SK-N-MC (cell line): ENCODE data around the gene SBK2.

Source experiments
- DNase-seq: peaks from one replicate; pipeline ENCODE4 v3.0.0-alpha.2; 2011; ENCODE audit warnings: low read depth, low spot score
- H3K27ac ChIP-seq: fragments of 200-600 bp; sonication (generic); 2 replicates; pipeline ENCODE4 v1.5.1; 2016; ENCODE audit warnings: mixed run types
- H3K36me3 ChIP-seq: fragments of 200-600 bp; sonication (generic); 2 replicates; pipeline ENCODE4 v1.6.1; 2017; ENCODE audit warnings: antibody characterized with exemption, low read length, mixed read lengths; ENCODE audit not compliant: insufficient read depth
- H3K4me3 ChIP-seq: fragments of 200-600 bp; sonication (generic); 2 replicates; pipeline ENCODE4 v1.5.1; 2016
- H3K9ac ChIP-seq: fragments of 200-600 bp; sonication (generic); 2 replicates; pipeline ENCODE4 v1.8.0; 2017; ENCODE audit warnings: mixed run types, mixed read lengths; ENCODE audit not compliant: insufficient read length
- H3K9me3 ChIP-seq: fragments of 200-600 bp; sonication (generic); 2 replicates; pipeline ENCODE4 v1.6.1; 2017; ENCODE audit warnings: low read depth, mild to moderate bottlenecking, antibody characterized with exemption, low read length, moderate library complexity, mixed read lengths
- EZH2 ChIP-seq: fragments of 200-600 bp; sonication (generic); IDR thresholded peaks from one replicate; pipeline ENCODE4 v1.6.1; 2017; ENCODE audit warnings: antibody characterized with exemption
- FOXP2 ChIP-seq: optimal IDR thresholded peaks from 2 replicates; pipeline ENCODE3; 2011; ENCODE audit warnings: mild to moderate bottlenecking, moderate library complexity; ENCODE audit not compliant: insufficient read depth; ENCODE audit errors: extremely low read length, control extremely low read depth
- POLR2AphosphoS5 ChIP-seq: IDR thresholded peaks from 2 replicates; pipeline ENCODE4 v1.6.1; 2012; ENCODE audit warnings: mild to moderate bottlenecking, low read depth, low read length, borderline replicate concordance

SBK2 gene

GRCh38 chr19:55563261-55563690 is 26.3 kb upstream of the SBK2 start:
- H3K9ac ChIP-seq: no peak overlapping the region
- DNase-seq: no peak
- no peak overlapping the region for H3K4me3 ChIP-seq
- TF ChIP-seq POLR2AphosphoS5 (no peak), FOXP2 (no peak), EZH2 (no peak)
- no peaks in the 10 kb centered on the region for H3K36me3 ChIP-seq
- H3K27ac ChIP-seq: no peak overlapping the region
- H3K9me3 ChIP-seq: no peaks in the 10 kb centered on the region

DNA sequence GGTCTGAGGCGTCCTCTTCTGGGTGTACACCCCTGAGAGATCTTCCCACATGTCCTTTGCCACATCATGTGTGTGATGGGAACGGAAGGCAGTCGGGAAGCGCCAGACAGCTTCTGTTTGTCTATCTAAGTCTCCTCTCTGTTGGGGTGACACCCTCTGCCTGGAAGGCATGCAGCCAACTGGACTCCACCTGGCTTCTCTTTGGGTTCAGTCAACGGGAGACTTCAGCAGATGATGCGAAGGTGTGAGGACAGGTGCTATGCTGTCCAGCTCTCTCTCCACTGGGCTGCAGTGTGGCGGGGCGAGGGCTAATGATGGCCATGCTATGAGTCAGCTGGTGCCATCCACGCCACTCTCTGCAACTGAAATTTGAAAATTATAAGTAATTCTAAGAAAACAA is 22.8 kb upstream of the SBK2 start:
- Histone ChIP-seq H3K4me3 (no peak overlapping the region), H3K9ac (no peak overlapping the region), H3K27ac (no peak overlapping the region), H3K36me3 (no peaks in the 10 kb centered on the region), H3K9me3 (no peaks in the 10 kb centered on the region)
- DNase-seq: no peak
- TF ChIP-seq FOXP2: no peak
- TF ChIP-seq EZH2: no peak
- TF ChIP-seq POLR2AphosphoS5: no peak

- no peak overlapping the region for H3K4me3 ChIP-seq
- H3K9me3 ChIP-seq: no peaks in the 10 kb centered on the region
- no peak for DNase-seq
- no peak overlapping the region for H3K27ac ChIP-seq
- TF ChIP-seq FOXP2 (no peak), POLR2AphosphoS5 (no peak), EZH2 (no peak)
- H3K36me3 ChIP-seq: no peaks in the 10 kb centered on the region
- no peak overlapping the region for H3K9ac ChIP-seq
Measured at GRCh38 chr19:55554741-55555152, 17.8 kb upstream of the SBK2 start.

DNA sequence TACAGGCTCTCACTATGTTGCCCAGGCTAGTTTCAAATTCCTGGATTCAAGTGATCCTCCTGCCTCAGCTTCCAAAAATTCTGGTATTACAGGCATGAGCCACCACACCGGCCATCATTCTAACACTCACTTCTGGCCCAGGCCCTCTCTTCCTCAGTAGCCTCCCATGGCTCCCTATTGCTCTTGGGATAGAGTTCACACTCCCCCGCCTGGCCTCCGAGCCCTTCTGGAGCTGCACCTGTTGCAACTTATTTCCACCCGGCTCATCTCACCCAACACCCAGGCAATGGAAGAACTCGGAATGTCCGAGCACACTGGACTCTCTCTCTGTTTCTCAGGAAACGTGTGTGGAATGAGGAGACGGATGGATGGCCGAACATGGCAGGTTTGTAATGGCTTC is 17.4 kb upstream of the SBK2 start:
- no peaks in the 10 kb centered on the region for H3K36me3 ChIP-seq
- no peak overlapping the region for H3K9ac ChIP-seq
- TF ChIP-seq EZH2 (no peak), POLR2AphosphoS5 (no peak), FOXP2 (no peak)
- DNase-seq: no peak
- H3K4me3 ChIP-seq: no peak overlapping the region
- H3K27ac ChIP-seq: no peak overlapping the region
- H3K9me3 ChIP-seq: no peaks in the 10 kb centered on the region

DNA sequence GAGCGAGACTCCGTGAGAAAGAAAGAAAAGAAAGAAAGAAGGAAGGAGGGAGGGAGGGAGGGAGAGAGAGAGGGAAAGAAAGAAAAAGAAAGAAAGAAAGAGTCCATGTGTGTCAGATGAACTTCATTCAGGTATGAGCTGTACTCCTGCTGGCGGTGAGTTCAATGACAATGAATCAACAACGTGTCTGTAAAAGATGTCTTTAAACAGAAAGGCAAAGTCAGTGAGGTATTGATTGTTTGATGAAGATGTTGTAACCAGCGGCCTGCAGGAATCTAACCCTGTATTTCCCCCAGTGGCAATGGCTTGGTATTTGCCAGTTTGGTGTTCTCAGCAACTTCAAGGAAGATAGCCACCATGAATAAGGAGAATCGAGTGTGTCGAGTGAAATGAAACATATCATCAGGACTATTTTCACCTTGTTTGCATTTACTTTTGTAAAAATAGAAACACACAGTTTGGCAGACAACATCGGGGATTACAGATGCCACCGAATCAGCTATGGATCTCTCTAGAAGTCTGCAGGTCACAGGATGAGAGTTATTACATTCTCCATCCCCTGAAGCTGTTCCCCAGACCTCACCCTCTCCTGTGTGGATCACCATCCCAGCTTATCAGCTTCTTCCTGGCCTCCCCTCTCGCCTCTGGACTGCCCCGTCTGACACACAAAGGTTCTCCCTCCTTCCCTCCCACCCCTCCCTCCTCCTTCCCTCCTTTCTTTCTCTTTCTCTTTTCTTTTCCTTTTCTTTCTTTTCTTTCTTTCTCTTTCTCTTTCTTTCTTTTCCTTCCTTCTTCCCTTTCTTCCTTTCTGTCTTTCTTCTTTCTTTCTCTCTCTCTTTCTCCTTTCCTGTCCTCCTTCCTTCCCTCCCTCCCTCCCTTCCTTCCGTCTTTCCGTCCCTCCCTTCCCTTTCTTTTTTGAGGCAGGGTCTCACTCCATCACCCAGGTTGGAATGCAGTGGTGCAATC is 16.6 kb upstream of the SBK2 start:
- H3K4me3 ChIP-seq: no peak overlapping the region
- TF ChIP-seq EZH2: no peak
- TF ChIP-seq POLR2AphosphoS5: no peak
- no peak for TF ChIP-seq FOXP2
- no peaks in the 10 kb centered on the region for H3K9me3 ChIP-seq
- H3K9ac ChIP-seq: no peak overlapping the region
- no peaks in the 10 kb centered on the region for H3K36me3 ChIP-seq
- no peak overlapping the region for H3K27ac ChIP-seq
- no peak for DNase-seq

GRCh38 chr19:55552620-55553019 is 15.7 kb upstream of the SBK2 start:
- no peaks in the 10 kb centered on the region for H3K36me3 ChIP-seq
- no peaks in the 10 kb centered on the region for H3K9me3 ChIP-seq
- no peak overlapping the region for H3K9ac ChIP-seq
- no peak overlapping the region for H3K4me3 ChIP-seq
- DNase-seq: no peak
- no peak overlapping the region for H3K27ac ChIP-seq
- no peak for TF ChIP-seq EZH2
- no peak for TF ChIP-seq FOXP2
- TF ChIP-seq POLR2AphosphoS5: no peak

DNA sequence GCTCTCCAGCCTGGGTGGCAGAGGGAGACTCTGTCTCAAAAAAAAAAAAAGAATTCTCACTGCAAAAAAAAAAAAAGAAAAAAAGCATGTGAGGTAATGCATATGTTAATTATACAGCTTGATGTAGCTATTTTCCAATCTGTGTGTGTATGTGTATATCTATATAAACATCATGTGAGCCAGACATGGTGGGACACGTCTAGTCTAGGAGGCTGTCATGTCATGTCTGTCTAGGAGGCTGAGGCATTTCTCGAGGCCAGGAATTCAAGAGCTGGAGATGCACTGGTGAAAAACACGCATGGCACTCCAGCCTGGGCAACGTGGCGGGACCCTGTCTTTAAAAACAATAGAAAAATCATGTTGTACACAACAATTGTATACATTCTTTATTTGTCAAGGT is 15.3 kb upstream of the SBK2 start:
- H3K4me3 ChIP-seq: no peak overlapping the region
- H3K9me3 ChIP-seq: no peaks in the 10 kb centered on the region
- H3K36me3 ChIP-seq: no peaks in the 10 kb centered on the region
- no peak overlapping the region for H3K9ac ChIP-seq
- no peak for DNase-seq
- H3K27ac ChIP-seq: no peak overlapping the region
- TF ChIP-seq POLR2AphosphoS5 (no peak), EZH2 (no peak), FOXP2 (no peak)

- Histone ChIP-seq H3K4me3 (no peak overlapping the region), H3K36me3 (no peaks in the 10 kb centered on the region), H3K9me3 (no peaks in the 10 kb centered on the region), H3K9ac (no peak overlapping the region), H3K27ac (no peak overlapping the region)
- TF ChIP-seq FOXP2 (no peak), POLR2AphosphoS5 (no peak), EZH2 (no peak)
- no peak for DNase-seq
Measured at GRCh38 chr19:55550321-55550650, 13.4 kb upstream of the SBK2 start.
